IMR-90 (cell line): ENCODE data around the gene OR1F1. TPM values are rescaled to one million over a fixed set of nuclear protein-coding genes. Genes with fewer than 3 reads are reported as not detected.

ENCODE experiments used
- ATAC-seq: fragments of 200-7000 bp; cut with Tn5 transposase; 2 replicates; pipeline ENCODE4 v1.9.1; 2020; ENCODE audit warnings: low read depth, mild to moderate bottlenecking, moderate library complexity
- BruUV-seq: library from RNA; stranded (reverse); fragments of 400-500 nt; replicated peaks from 2 replicates; lab custom pipeline; 2021; lab: Mats Ljungman, UMichigan
- CTCF ChIA-PET: fragments of 300-600 bp; formaldehyde crosslinking; extraction: SDS; loops from one replicate; lab custom pipeline; 2021; ENCODE audit warnings: antibody characterized with exemption; lab: Yijun Ruan, JAX
- POLR2A ChIA-PET: fragments of 300-600 bp; sonication (Branson Sonifier 250); formaldehyde crosslinking; loops from one replicate; lab custom pipeline; 2022; ENCODE audit warnings: antibody characterized with exemption; ENCODE audit not compliant: unreplicated experiment; lab: Charles Lee
- DNase-seq: peaks from one replicate; pipeline ENCODE4 v3.0.0; 2013
- H2AFZ ChIP-seq: replicated peaks from 2 replicates; pipeline ENCODE3; 2013; ENCODE audit warnings: low read length, mild to moderate bottlenecking; ENCODE audit not compliant: poor library complexity
- H2AK5ac ChIP-seq: 2 replicates; pipeline ENCODE4 v1.6.1; 2013; ENCODE audit warnings: low read depth, low read length, inconsistent platforms
- H2AK9ac ChIP-seq: replicated peaks from 2 replicates; pipeline ENCODE3; 2013; ENCODE audit warnings: mild to moderate bottlenecking, low read depth, low read length, moderate library complexity; ENCODE audit not compliant: poor library complexity
- H2BK120ac ChIP-seq: 2 replicates; pipeline ENCODE4 v1.6.1; 2013; ENCODE audit warnings: low read depth, low read length, inconsistent platforms
- H2BK15ac ChIP-seq: 3 replicates; pipeline ENCODE4 v1.6.1; 2013; ENCODE audit warnings: low read depth, low read length, inconsistent platforms
- H2BK20ac ChIP-seq: 2 replicates; pipeline ENCODE4 v1.6.1; 2013; ENCODE audit warnings: low read depth, mild to moderate bottlenecking, inconsistent platforms, low read length, moderate library complexity
- H2BK5ac ChIP-seq: 2 replicates; pipeline ENCODE4 v1.6.1; 2013; ENCODE audit warnings: mild to moderate bottlenecking, low read depth, low read length, inconsistent platforms; ENCODE audit not compliant: poor library complexity, severe bottlenecking
- H3K14ac ChIP-seq: replicated peaks from 2 replicates; pipeline ENCODE4 v1.6.1; 2013; ENCODE audit warnings: low read depth, low read length, inconsistent platforms
- H3K18ac ChIP-seq: 2 replicates; pipeline ENCODE4 v1.6.1; 2013; ENCODE audit warnings: low read depth, low read length, control low read depth
- H3K23ac ChIP-seq: 2 replicates; pipeline ENCODE4 v1.6.1; 2013; ENCODE audit warnings: low read depth, low read length, inconsistent platforms
- H3K27ac ChIP-seq: 2 replicates; pipeline ENCODE4 v1.5.1; 2013; ENCODE audit warnings: mild to moderate bottlenecking, control low read depth, low read length; ENCODE audit not compliant: insufficient read depth
- H3K27me3 ChIP-seq: 2 replicates; pipeline ENCODE4 v1.6.1; 2013; ENCODE audit warnings: low read length; ENCODE audit not compliant: control insufficient read depth, insufficient read depth
- H3K36me3 ChIP-seq: 2 replicates; pipeline ENCODE4 v1.6.1; 2013; ENCODE audit warnings: low read length, mixed read lengths; ENCODE audit not compliant: control insufficient read depth, insufficient read depth
- H3K4ac ChIP-seq: 2 replicates; pipeline ENCODE4 v1.6.1; 2013; ENCODE audit warnings: low read depth, low read length, inconsistent platforms
- H3K4me1 ChIP-seq: 2 replicates; pipeline ENCODE4 v1.6.1; 2013; ENCODE audit warnings: low read length, mixed read lengths; ENCODE audit not compliant: control insufficient read depth, insufficient read depth
- H3K4me2 ChIP-seq: 2 replicates; pipeline ENCODE4 v1.6.1; 2013; ENCODE audit warnings: low read depth, mild to moderate bottlenecking, control low read depth, low read length, moderate library complexity
- H3K4me3 ChIP-seq: 2 replicates; pipeline ENCODE4 v1.5.1; 2013; ENCODE audit warnings: low read depth, mild to moderate bottlenecking, control low read depth, low read length, moderate library complexity; ENCODE audit not compliant: insufficient read depth
- H3K56ac ChIP-seq: 2 replicates; pipeline ENCODE4 v1.6.1; 2013; ENCODE audit warnings: low read length, inconsistent platforms; ENCODE audit not compliant: insufficient read depth; ENCODE audit errors: extremely low read depth
- H3K79me1 ChIP-seq, 2 experiments: 2 replicates each; pipeline ENCODE4 v1.6.1; 2013; ENCODE audit warnings: low read length in 2 of 2, inconsistent platforms in 1 of 2, low read depth in 1 of 2
- H3K9ac ChIP-seq: 2 replicates; pipeline ENCODE4 v1.6.1; 2013; ENCODE audit warnings: low read depth, low read length, control low read depth
- H3K9me1 ChIP-seq: 2 replicates; pipeline ENCODE4 v1.6.1; 2013; ENCODE audit warnings: low read length, inconsistent platforms; ENCODE audit not compliant: insufficient read depth
- H3K9me3 ChIP-seq: 2 replicates; pipeline ENCODE4 v1.6.1; 2013; ENCODE audit warnings: low read length; ENCODE audit not compliant: control insufficient read depth, insufficient read depth
- H4K20me1 ChIP-seq: 2 replicates; pipeline ENCODE4 v1.6.1; 2013; ENCODE audit warnings: low read length, inconsistent platforms; ENCODE audit not compliant: insufficient read depth
- H4K5ac ChIP-seq: 2 replicates; pipeline ENCODE4 v1.6.1; 2013; ENCODE audit warnings: mild to moderate bottlenecking, low read depth, low read length, control low read depth
- H4K8ac ChIP-seq, 2 experiments: 2 replicates each; pipeline ENCODE4 v1.6.1; 2013; ENCODE audit warnings: low read depth in 2 of 2, low read length in 2 of 2, control low read depth in 1 of 2, inconsistent platforms in 1 of 2
- H4K91ac ChIP-seq: 2 replicates; pipeline ENCODE4 v1.6.1; 2013; ENCODE audit warnings: low read depth, low read length, inconsistent platforms; ENCODE audit not compliant: insufficient read depth
- BHLHE40 ChIP-seq: fragments of 150-350 bp; IDR thresholded peaks from 2 replicates; pipeline ENCODE4 v1.6.1; 2016; ENCODE audit warnings: mild to moderate bottlenecking, low read depth, low read length
- CEBPB ChIP-seq: IDR thresholded peaks from 2 replicates; pipeline ENCODE4 v1.6.1; 2012; ENCODE audit warnings: low read depth, low read length, improper control_type of control experiment
- CTCF ChIP-seq: conservative IDR thresholded peaks from 2 replicates; pipeline ENCODE4 v1.5.1; 2012; ENCODE audit warnings: mild to moderate bottlenecking, low read depth, low read length, improper control_type of control experiment
- MAFK ChIP-seq: IDR thresholded peaks from 2 replicates; pipeline ENCODE4 v1.6.1; 2012; ENCODE audit warnings: low read depth, low read length, improper control_type of control experiment
- MAZ ChIP-seq: IDR thresholded peaks from 2 replicates; pipeline ENCODE4 v1.6.1; 2012; ENCODE audit warnings: low read depth, mild to moderate bottlenecking, low read length, improper control_type of control experiment, moderate library complexity, borderline replicate concordance
- MXI1 ChIP-seq: IDR thresholded peaks from 2 replicates; pipeline ENCODE4 v1.6.1; 2012; ENCODE audit warnings: low read depth, mild to moderate bottlenecking, low read length, moderate library complexity, borderline replicate concordance
- NFE2L2 ChIP-seq: fragments of 150-350 bp; IDR thresholded peaks from 2 replicates; pipeline ENCODE4 v1.6.1; 2016; ENCODE audit warnings: low read depth, mild to moderate bottlenecking, low read length
- POLR2A ChIP-seq: IDR thresholded peaks from 2 replicates; pipeline ENCODE4 v1.6.1; 2012; ENCODE audit warnings: mild to moderate bottlenecking, low read depth, low read length
- RAD21 ChIP-seq: IDR thresholded peaks from 2 replicates; pipeline ENCODE4 v1.6.1; 2012; ENCODE audit warnings: low read length, improper control_type of control experiment
- RCOR1 ChIP-seq: IDR thresholded peaks from 2 replicates; pipeline ENCODE4 v1.6.1; 2012; ENCODE audit warnings: mild to moderate bottlenecking, low read length, improper control_type of control experiment; ENCODE audit not compliant: insufficient replicate concordance
- RFX5 ChIP-seq: IDR thresholded peaks from 2 replicates; pipeline ENCODE4 v1.8.0; 2012; ENCODE audit warnings: low read depth, mild to moderate bottlenecking, low read length, moderate library complexity
- SMC3 ChIP-seq: fragments of 150-350 bp; IDR thresholded peaks from 2 replicates; pipeline ENCODE4 v1.6.1; 2016; ENCODE audit warnings: low read depth, mild to moderate bottlenecking, antibody characterized with exemption, low read length, moderate library complexity
- USF2 ChIP-seq: fragments of 150-350 bp; IDR thresholded peaks from 2 replicates; pipeline ENCODE4 v1.6.1; 2017; ENCODE audit warnings: mild to moderate bottlenecking, antibody characterized with exemption, low read length, low read depth
- WGBS, 2 experiments: methylation state at CpG; one replicate each; pipeline versions ENCODE4 v1.1.5 to v1.1.7; 2013; ENCODE audit warnings: missing lambda C conversion rate in 2 of 2; ENCODE audit not compliant: insufficient read length in 1 of 2; ENCODE audit errors: extremely low coverage in 2 of 2; 5-methylcytosine and 5-hydroxymethylcytosine counted together
- dilution Hi-C: fragments of 300-500 bp; cut with HindIII; formaldehyde crosslinking; loops from one replicate; pipeline ENCODE4 v1.14.3; 2018; ENCODE audit warnings: low sequenced_read_pairs; ENCODE audit not compliant: unreplicated experiment
- in situ Hi-C: fragments of 300-500 bp; cut with MboI; formaldehyde crosslinking; loops from 3 replicates; pipeline ENCODE4 v1.14.3; 2019; ENCODE audit warnings: low sequenced_read_pairs, inconsistent platforms, mixed read lengths
- intact Hi-C: fragments of 100-400 bp; cut with micrococcal nuclease; formaldehyde crosslinking; loops from 2 replicates; pipeline ENCODE4 v1.10.0; 2022
- polyA plus RNA-seq, 3 experiments: library from polyadenylated mRNA; depleted of rRNA; stranded (reverse); fragments of >200 nt; gene quantifications; 2 replicates each; pipeline ENCODE4 v1.2.3, GENCODE V29; 2012; ENCODE audit warnings: low replicate concordance in 1 of 3
- total RNA-seq: library from RNA; depleted of rRNA; stranded (reverse); fragments of >200 nt; gene quantifications from 2 replicates; pipeline ENCODE4 v1.2.3, GENCODE V29; 2012

OR1F1 gene
- total and polyA plus RNA-seq, 2 of the 4 experiments (the other 2 are of a cell fraction), result 0.12 TPM; not detected in 1

DNA sequence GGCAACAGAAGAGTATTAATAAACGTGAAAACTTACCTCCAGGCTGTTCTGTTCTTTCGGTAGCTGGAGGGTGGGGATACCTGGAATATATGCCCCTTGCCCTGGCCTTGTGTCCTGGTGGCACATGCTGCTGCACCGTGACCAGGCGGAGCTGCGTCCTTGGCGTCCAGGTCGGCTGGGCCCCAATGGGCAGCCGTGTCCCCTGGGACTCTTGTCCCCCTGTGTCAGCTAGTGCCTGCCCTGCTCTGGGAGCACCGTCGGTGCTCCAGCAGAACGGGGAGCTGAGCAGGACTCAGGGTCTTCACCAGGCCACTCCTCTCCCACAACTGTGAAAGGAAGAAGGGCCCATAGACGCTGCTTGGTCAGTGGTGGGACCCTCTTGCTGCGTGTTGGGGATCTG is 45.2 kb upstream of the OR1F1 start:
- Histone ChIP-seq H4K8ac (no peak overlapping the region), H3K23ac (no peak overlapping the region), H3K9me1 (0 out of 2 replicates have a peak, but pooled peaks cover 3% of the 10 kb centered on the region), H3K27me3 (no peaks in the 10 kb centered on the region), H3K9ac (no peak overlapping the region), H2BK120ac (no peak overlapping the region), H3K79me1 (peaks cover 6 to 7% of the 10 kb centered on the region in 2 experiments; a peak in 3 of 4 replicates), H3K4me1 (peaks cover 3% of the 10 kb centered on the region), H2BK5ac (no peak overlapping the region), H3K18ac (no peak overlapping the region), H3K36me3 (peaks cover 19% of the 10 kb centered on the region), H4K5ac (no peak overlapping the region), H3K4me2 (no peak overlapping the region), H2AK5ac (no peak overlapping the region), H2BK20ac (no peak overlapping the region), H4K91ac (no peak overlapping the region), H3K4me3 (no peak overlapping the region), H3K14ac (no peak overlapping the region), H3K9me3 (no peaks in the 10 kb centered on the region), H2AFZ (no peak overlapping the region), H3K56ac (no peak overlapping the region), H2BK15ac (no peak overlapping the region), H4K20me1 (no peaks in the 10 kb centered on the region), H3K27ac (no peak overlapping the region), H3K4ac (no peak overlapping the region), H2AK9ac (no peak overlapping the region)
- POLR2A ChIA-PET, result no interaction called here
- TF ChIP-seq RCOR1 (no peak), RAD21 (no peak), MAFK (no peak), SMC3 (no peak), NFE2L2 (no peak), BHLHE40 (no peak), MXI1 (no peak), USF2 (no peak), RFX5 (no peak), CEBPB (no peak), CTCF (no peak), MAZ (no peak), POLR2A (no peak)
- CTCF ChIA-PET, result interaction anchor here (0.6 kb wide), 1 partner anchor 25 kb away, joined by 3 read pairs; no protein-coding TSS in a partner anchor
- ATAC-seq, result no peak
- no TSS peak for BruUV-seq
- in situ Hi-C loops, result no loop called here
- dilution Hi-C loops, result no loop called here
- 100% methylated on average over 2 of the region's 13 CpGs; no CpG with 5 or more reads in 1 of the 2 experiments for WGBS, 2 experiments
- intact Hi-C loops, result no loop called here
- no peak for DNase-seq
